ENCODE measurements around the gene PPP1R3E.

DNA sequence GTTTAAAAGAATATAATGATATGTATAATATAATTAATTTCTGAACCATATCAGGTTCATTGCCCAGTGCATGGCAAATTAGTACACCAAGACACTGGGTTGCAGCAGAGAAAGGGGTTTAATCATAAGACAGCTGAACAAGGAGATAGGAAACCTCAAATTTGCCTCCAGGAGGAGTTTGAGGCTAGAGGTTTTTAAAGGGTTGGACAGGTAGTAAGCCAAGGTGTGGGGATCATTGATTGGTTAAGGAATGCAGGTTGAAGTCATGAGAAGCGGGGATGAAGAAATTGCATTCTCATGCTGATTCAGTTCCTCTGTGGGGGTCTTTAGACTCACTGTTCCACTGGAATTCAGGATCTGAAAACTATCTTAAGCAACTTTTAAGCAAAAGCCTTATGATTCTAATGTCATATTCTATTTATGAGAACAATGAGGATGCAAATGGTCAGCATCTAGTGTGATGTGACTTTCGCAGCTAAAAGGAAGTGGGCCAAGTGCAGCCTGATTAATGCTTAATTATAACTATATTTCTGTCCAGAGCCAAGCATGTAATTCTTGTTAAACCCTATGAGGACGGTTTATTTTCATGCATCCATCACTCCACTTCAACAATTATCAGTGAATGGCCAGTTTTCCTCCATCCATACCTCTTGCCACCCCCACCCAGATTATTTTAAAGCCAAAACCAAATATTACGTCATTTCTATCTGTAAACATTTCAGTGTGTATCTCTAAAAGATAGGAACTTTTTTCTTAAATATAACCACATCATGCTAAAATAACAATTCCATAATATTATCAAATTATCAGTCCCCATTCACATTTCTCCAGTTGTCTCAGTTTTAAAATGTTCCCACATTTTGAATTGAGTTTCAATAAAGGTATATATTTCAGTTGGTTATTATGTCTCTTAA, 50.0 kb downstream of the PPP1R3E start:
- TF ChIP-seq CTCF (IDR thresholded peaks at IDR 0.05; ENCODE audit: low read depth, low read length) (no peak), EZH2phosphoT487 (IDR thresholded peaks at IDR 0.05; ENCODE audit: low read depth) (no peak)
